Fibroblast of mammary gland (primary cell): ENCODE measurements around the gene STK24.

ENCODE experiments used
- DNase-seq: peaks from one replicate; pipeline ENCODE4 v3.0.0-alpha.2; 2010; ENCODE audit warnings: low read depth
- H3K4me3 ChIP-seq: 2 replicates; pipeline ENCODE4 v1.5.1; 2011; ENCODE audit warnings: low read depth, mild to moderate bottlenecking, low read length, moderate library complexity; ENCODE audit not compliant: control insufficient read depth
- TF ChIP-seq, protein P1 (sequence below): conservative IDR thresholded peaks from 2 replicates; pipeline ENCODE4 v1.5.1; 2011; ENCODE audit warnings: low read depth, low read length, inconsistent platforms; ENCODE audit not compliant: control insufficient read depth, insufficient read depth

Gene STK24

DNA sequence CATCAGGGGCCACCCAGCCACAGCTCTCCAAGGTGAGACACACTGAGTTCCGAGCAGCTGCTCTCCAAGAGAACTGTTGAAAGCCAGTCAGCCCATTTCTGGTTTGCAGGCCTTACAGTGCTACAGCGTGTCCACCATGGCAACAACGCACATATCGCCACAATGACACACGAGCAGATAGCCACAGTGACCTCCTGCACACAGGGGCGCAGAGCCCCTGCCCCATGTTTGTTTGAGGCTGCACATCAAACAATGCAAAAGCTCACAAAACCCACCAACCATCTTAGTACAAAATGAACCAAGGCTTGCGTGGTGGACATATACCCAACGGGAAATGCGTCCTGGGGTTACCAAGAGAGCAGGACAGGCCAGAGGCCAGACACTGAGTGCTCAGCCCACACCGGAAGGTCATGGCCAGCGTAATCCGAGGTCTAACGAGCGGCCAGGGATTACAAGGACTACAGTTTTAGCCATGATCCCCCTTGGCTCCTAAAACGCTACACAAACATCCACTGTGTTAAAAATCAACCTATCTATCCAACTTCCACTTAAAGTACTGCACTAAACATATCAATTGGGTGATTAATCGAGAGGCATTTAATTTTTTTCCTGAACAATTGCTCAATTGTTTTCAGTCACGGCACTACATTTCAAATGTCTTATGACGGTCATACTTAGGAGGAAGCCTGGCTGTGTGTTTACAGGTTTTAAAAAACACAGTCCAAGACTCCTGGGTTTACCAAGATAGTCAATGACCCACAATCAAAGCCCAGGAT, 56.0 kb downstream of the STK24 start:
- TF ChIP-seq, protein P1, sequence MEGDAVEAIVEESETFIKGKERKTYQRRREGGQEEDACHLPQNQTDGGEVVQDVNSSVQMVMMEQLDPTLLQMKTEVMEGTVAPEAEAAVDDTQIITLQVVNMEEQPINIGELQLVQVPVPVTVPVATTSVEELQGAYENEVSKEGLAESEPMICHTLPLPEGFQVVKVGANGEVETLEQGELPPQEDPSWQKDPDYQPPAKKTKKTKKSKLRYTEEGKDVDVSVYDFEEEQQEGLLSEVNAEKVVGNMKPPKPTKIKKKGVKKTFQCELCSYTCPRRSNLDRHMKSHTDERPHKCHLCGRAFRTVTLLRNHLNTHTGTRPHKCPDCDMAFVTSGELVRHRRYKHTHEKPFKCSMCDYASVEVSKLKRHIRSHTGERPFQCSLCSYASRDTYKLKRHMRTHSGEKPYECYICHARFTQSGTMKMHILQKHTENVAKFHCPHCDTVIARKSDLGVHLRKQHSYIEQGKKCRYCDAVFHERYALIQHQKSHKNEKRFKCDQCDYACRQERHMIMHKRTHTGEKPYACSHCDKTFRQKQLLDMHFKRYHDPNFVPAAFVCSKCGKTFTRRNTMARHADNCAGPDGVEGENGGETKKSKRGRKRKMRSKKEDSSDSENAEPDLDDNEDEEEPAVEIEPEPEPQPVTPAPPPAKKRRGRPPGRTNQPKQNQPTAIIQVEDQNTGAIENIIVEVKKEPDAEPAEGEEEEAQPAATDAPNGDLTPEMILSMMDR: no peak

DNA sequence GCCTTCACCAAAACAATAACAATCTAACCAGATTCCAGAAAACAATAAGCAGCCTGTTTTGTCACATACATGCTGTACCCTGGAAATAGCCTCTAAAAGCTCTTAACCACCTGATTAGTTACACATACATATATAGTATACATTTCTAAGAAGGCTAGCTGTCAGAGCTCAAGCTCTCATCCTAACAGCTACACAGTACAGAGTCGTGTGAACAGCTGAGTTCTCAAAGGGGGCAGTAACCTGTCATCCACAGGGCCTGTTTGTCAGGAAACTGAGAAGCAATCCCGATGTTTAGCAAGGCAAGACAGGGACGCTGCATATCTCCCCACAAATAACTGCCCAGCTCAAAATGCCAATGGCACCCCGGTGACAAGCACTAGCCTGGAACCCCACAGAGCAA, 56.9 kb downstream of the STK24 start:
- TF ChIP-seq, protein P1: no peak

More for the DNA sequence above, 56.0 kb downstream of the STK24 start:
- no peak overlapping the region for H3K4me3 ChIP-seq
- DNase-seq: no peak

GRCh38 chr13:98517576-98518310, 59.2 kb downstream of the STK24 start:
- H3K4me3 ChIP-seq: no peak overlapping the region
- DNase-seq: no peak

More for the DNA sequence above, 56.9 kb downstream of the STK24 start:
- no peak for DNase-seq
- no peak overlapping the region for H3K4me3 ChIP-seq

DNA sequence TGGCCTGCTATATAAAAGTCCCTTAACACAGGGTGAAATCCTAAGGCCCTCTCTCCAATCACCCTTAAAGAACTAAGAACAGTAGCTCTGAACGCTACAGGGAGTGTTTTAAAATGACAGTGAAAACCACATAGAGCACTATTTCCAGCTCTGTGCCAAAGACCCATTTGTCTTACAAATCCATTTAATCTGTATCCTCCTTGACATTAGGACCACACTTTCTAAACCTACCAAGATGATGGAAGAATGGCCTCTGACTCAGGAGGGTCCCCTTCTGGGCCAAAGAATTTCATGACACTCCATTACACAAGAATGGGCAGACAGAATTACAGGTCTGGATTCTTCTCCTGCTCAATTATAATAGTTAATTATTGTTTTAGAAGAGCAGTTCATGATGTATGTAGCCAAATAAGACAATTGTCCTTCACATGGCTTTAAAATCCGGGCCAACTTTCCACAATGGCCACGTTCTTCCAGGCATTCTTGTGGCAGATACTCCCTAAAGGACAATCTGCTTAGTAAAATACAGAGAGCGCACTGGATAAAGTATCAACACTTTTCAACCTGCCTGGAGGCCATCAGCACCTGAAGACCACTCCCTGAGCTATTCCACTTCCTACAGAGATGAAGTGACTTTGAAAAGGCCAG, 61.0 kb downstream of the STK24 start:
- TF ChIP-seq, protein P1: no peak
- no peak overlapping the region for H3K4me3 ChIP-seq
- DNase-seq: no peak

More at GRCh38 chr13:98517576-98518310, 59.2 kb downstream of the STK24 start:
- TF ChIP-seq, protein P1: no peak

- TF ChIP-seq, protein P1: no peak
- no peak overlapping the region for H3K4me3 ChIP-seq
- DNase-seq: no peak
Measured at GRCh38 chr13:98514288-98514687, 62.6 kb downstream of the STK24 start.

DNA sequence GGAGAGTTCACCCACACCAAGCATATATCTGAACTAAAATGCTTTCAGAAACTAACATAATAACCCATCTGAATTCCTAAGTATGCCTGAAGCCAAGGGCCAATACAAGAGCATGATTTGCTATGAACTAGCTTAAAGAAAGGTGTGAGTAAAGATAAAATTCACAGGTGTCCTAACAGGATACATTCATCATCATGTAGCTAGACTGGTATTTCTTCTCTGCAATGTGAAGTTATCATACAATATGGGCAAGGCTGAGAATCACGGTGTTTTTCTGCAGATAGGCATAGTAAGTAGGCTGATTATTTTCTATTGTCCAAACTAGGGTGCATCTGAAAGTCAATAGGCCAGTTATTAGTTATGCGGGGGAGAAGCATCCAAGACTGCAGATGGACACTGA, 63.1 kb downstream of the STK24 start:
- no peak for DNase-seq
- H3K4me3 ChIP-seq: no peak overlapping the region
- TF ChIP-seq, protein P1: no peak
